A172 (cell line): ENCODE measurements around the gene GGCT. TPM values are rescaled to one million over a fixed set of nuclear protein-coding genes. Genes with fewer than 3 reads are reported as not detected.
"Not testable (repeated sequence)": the region's sequence is repeated elsewhere in the genome, so short reads cannot be mapped to it uniquely, and the experiment has no call there.

ENCODE experiments used
- DNase-seq: peaks from one replicate; pipeline ENCODE4 v3.0.0-alpha.2; 2015; ENCODE audit warnings: low spot score
- total RNA-seq: library from RNA; depleted of rRNA; stranded (reverse); fragments of >200 nt; shearing (Covaris generic); gene quantifications from 2 replicates; pipeline ENCODE4 v1.2.3, GENCODE V29; 2014; rRNA removed

GGCT gene
- 121 and 147 TPM in 2 replicates for total RNA-seq

- peak; percentile 99 for DNase-seq
Measured at GRCh38 chr7:30504301-30505173, at the start of gene GGCT. Gene GGCT, minus strand, starts transcription at chr7:30504829. Its CDS starts 120 bp downstream, at chr7:30504709.

GRCh38 chr7:30553546-30553945 is 48.9 kb upstream of the GGCT start:
- no peak for DNase-seq

GRCh38 chr7:30553141-30553540 is 48.5 kb upstream of the GGCT start:
- no peak for DNase-seq

- DNase-seq = no peak
Measured at GRCh38 chr7:30552330-30552729, 47.7 kb upstream of the GGCT start.

GRCh38 chr7:30549931-30550493 is 45.4 kb upstream of the GGCT start:
- DNase-seq = peak; percentile 56

GRCh38 chr7:30548845-30549244 is 44.2 kb upstream of the GGCT start:
- DNase-seq = peak; percentile 83

GRCh38 chr7:30546596-30546995 is 42.0 kb upstream of the GGCT start:
- no peak for DNase-seq

- DNase-seq = no peak
Measured at GRCh38 chr7:30545791-30546555, 41.3 kb upstream of the GGCT start.

GRCh38 chr7:30543813-30544525 is 39.3 kb upstream of the GGCT start:
- DNase-seq = peak; percentile 53

GRCh38 chr7:30543115-30543514 is 38.5 kb upstream of the GGCT start:
- DNase-seq = not testable (repeated sequence)

GRCh38 chr7:30533886-30534285 is 29.3 kb upstream of the GGCT start:
- no peak for DNase-seq

- no peak for DNase-seq
Measured at GRCh38 chr7:30531286-30531685, 26.7 kb upstream of the GGCT start.

- DNase-seq = no peak
Measured at GRCh38 chr7:30530373-30530772, 25.7 kb upstream of the GGCT start.

GRCh38 chr7:30528779-30529178 is 24.1 kb upstream of the GGCT start:
- no peak for DNase-seq

GRCh38 chr7:30527297-30527696 is 22.7 kb upstream of the GGCT start:
- DNase-seq = not testable (repeated sequence)

- DNase-seq = no peak
Measured at GRCh38 chr7:30526163-30526562, 21.5 kb upstream of the GGCT start.

GRCh38 chr7:30525429-30525828 is 20.8 kb upstream of the GGCT start:
- no peak for DNase-seq

- no peak for DNase-seq
Measured at GRCh38 chr7:30524545-30524944, 19.9 kb upstream of the GGCT start.

GRCh38 chr7:30523466-30523865 is 18.8 kb upstream of the GGCT start:
- DNase-seq = no peak

GRCh38 chr7:30522159-30522558 is 17.5 kb upstream of the GGCT start:
- DNase-seq = no peak

GRCh38 chr7:30521532-30521931 is 16.9 kb upstream of the GGCT start:
- DNase-seq = no peak

- no peak for DNase-seq
Measured at GRCh38 chr7:30519122-30519521, 14.5 kb upstream of the GGCT start.
